Hepatocyte (in vitro differentiated cells): ENCODE data around the gene MS4A7. TPM values are rescaled to one million over a fixed set of nuclear protein-coding genes. Genes with fewer than 3 reads are reported as not detected.

Source experiments
- DNase-seq: peaks from one replicate; pipeline ENCODE4 v3.0.0-alpha.2; 2016; ENCODE audit warnings: low spot score
- H2AFZ ChIP-seq: fragments of 200-600 bp; sonication (generic); 2 replicates; pipeline ENCODE4 v1.6.0; 2016; ENCODE audit warnings: antibody characterized with exemption, mild to moderate bottlenecking
- H3K27ac ChIP-seq: fragments of 200-600 bp; sonication (generic); 2 replicates; pipeline ENCODE4 v1.5.1; 2016; ENCODE audit warnings: mild to moderate bottlenecking
- H3K27me3 ChIP-seq: fragments of 200-600 bp; sonication (generic); 2 replicates; pipeline ENCODE4 v1.6.1; 2016
- H3K36me3 ChIP-seq: fragments of 200-600 bp; sonication (generic); replicated peaks from 2 replicates; pipeline ENCODE4 v1.5.1; 2016; ENCODE audit warnings: low read depth; ENCODE audit not compliant: insufficient read depth
- H3K4me1 ChIP-seq: fragments of 200-600 bp; sonication (generic); 2 replicates; pipeline ENCODE4 v1.5.1; 2016; ENCODE audit warnings: mild to moderate bottlenecking, moderate library complexity; ENCODE audit not compliant: insufficient read depth
- H3K4me2 ChIP-seq: fragments of 200-600 bp; sonication (generic); 2 replicates; pipeline ENCODE4 v1.6.0; 2016
- H3K4me3 ChIP-seq: fragments of 200-600 bp; sonication (generic); 2 replicates; pipeline ENCODE4 v1.5.1; 2016; ENCODE audit warnings: mild to moderate bottlenecking
- H3K79me2 ChIP-seq: fragments of 200-600 bp; sonication (generic); 2 replicates; pipeline ENCODE4 v1.6.0; 2017; ENCODE audit warnings: mild to moderate bottlenecking
- H3K9me2 ChIP-seq: fragments of 200-600 bp; sonication (generic); replicated peaks from 2 replicates; pipeline ENCODE4 v1.6.0; 2017; ENCODE audit warnings: mild to moderate bottlenecking; ENCODE audit not compliant: insufficient read depth
- H3K9me3 ChIP-seq: fragments of 200-600 bp; sonication (generic); 2 replicates; pipeline ENCODE4 v1.5.1; 2016; ENCODE audit warnings: low read depth, mild to moderate bottlenecking
- H4K20me1 ChIP-seq: fragments of 200-600 bp; sonication (generic); 2 replicates; pipeline ENCODE4 v1.6.0; 2016; ENCODE audit warnings: mild to moderate bottlenecking; ENCODE audit not compliant: insufficient read depth, poor library complexity, severe bottlenecking
- CTCF ChIP-seq: fragments of 200-600 bp; sonication (generic); IDR thresholded peaks from 2 replicates; pipeline ENCODE4 v1.5.1; 2016; ENCODE audit warnings: antibody characterized with exemption, mild to moderate bottlenecking; ENCODE audit not compliant: poor library complexity
- EZH2 ChIP-seq: fragments of 200-600 bp; sonication (generic); IDR thresholded peaks from 2 replicates; pipeline ENCODE4 v1.6.1; 2016; ENCODE audit warnings: antibody characterized with exemption, mild to moderate bottlenecking, borderline replicate concordance
- EZH2phosphoT487 ChIP-seq: fragments of 200-600 bp; sonication (generic); IDR thresholded peaks from one replicate; pipeline ENCODE4 v1.6.1; 2018; ENCODE audit warnings: antibody characterized with exemption, mild to moderate bottlenecking, low read depth, moderate library complexity; ENCODE audit not compliant: unreplicated experiment, severe bottlenecking
- WGBS: methylation state at CpG from one replicate; pipeline ENCODE4 v1.1.6; 2016; ENCODE audit warnings: low lambda C conversion rate; ENCODE audit errors: missing lambda C conversion rate; 5-methylcytosine and 5-hydroxymethylcytosine counted together
- polyA plus RNA-seq: library from polyadenylated mRNA; unstranded; fragments of >200 nt; fragmentation: Nextera tagmentation; extraction: Ambion mirVana; gene quantifications from 2 replicates; pipeline ENCODE4 v1.2.1, GENCODE V29; 2016
- total RNA-seq: library from RNA; depleted of rRNA; stranded (reverse); fragments of >200 nt; gene quantifications from 2 replicates; pipeline ENCODE4 v1.2.3, GENCODE V29; 2014

The MS4A7 gene
- 0.16 and 0.60 TPM in 2 replicates for total RNA-seq
- 0.51 and 1.8 TPM in 2 replicates for polyA plus RNA-seq

- H3K9me3 ChIP-seq = no peaks in the 10 kb centered on the region
- no peak within 1 kb of the TSS for H3K4me3 ChIP-seq
- no peak within 1 kb of the TSS for H3K27ac ChIP-seq
- no peaks in the 10 kb centered on the region for H3K27me3 ChIP-seq
- no peak for DNase-seq
- no peak for TF ChIP-seq EZH2phosphoT487
- TF ChIP-seq EZH2 = no peak
- no peak for TF ChIP-seq CTCF
- H3K4me1 ChIP-seq = no peaks in the 10 kb centered on the region
- H3K4me2 ChIP-seq = no peak within 1 kb of the TSS
- no peak within 1 kb of the TSS for H2AFZ ChIP-seq
- WGBS = 76% methylated on average over 3 of the region's 3 CpGs
- H3K36me3 ChIP-seq = no peaks in the 10 kb centered on the region
- H3K9me2 ChIP-seq = no peaks in the 10 kb centered on the region
- no peaks in the 10 kb centered on the region for H3K79me2 ChIP-seq
- no peaks in the 10 kb centered on the region for H4K20me1 ChIP-seq
Observed at GRCh38 chr11:60378354-60378753, at the start of gene MS4A7. MS4A7 (plus strand) TSS chr11:60378532; CDS start chr11:60383142, 4,610 bp downstream.

GRCh38 chr11:60332846-60333245 lies 45.5 kb upstream of the MS4A7 start:
- H4K20me1 ChIP-seq = no peaks in the 10 kb centered on the region
- 75% methylated on average over 3 of the region's 3 CpGs for WGBS
- H3K9me3 ChIP-seq = no peaks in the 10 kb centered on the region
- no peaks in the 10 kb centered on the region for H3K36me3 ChIP-seq
- H2AFZ ChIP-seq = no peak overlapping the region
- no peak for DNase-seq
- no peaks in the 10 kb centered on the region for H3K9me2 ChIP-seq
- no peak overlapping the region for H3K27ac ChIP-seq
- no peak overlapping the region for H3K4me3 ChIP-seq
- H3K4me1 ChIP-seq = no peaks in the 10 kb centered on the region
- no peaks in the 10 kb centered on the region for H3K79me2 ChIP-seq
- H3K27me3 ChIP-seq = no peaks in the 10 kb centered on the region
- H3K4me2 ChIP-seq = no peak overlapping the region
- TF ChIP-seq CTCF = no peak
- no peak for TF ChIP-seq EZH2
- TF ChIP-seq EZH2phosphoT487 = no peak

GRCh38 chr11:60334005-60334620 lies 44.2 kb upstream of the MS4A7 start:
- peak; percentile 40 for TF ChIP-seq CTCF
- no peak for TF ChIP-seq EZH2phosphoT487
- Histone ChIP-seq H3K79me2 (no peaks in the 10 kb centered on the region), H3K36me3 (no peaks in the 10 kb centered on the region), H3K9me3 (no peaks in the 10 kb centered on the region), H3K4me2 (no peak overlapping the region), H3K9me2 (no peaks in the 10 kb centered on the region), H3K4me3 (no peak overlapping the region), H4K20me1 (no peaks in the 10 kb centered on the region), H3K27ac (no peak overlapping the region), H3K4me1 (no peaks in the 10 kb centered on the region), H3K27me3 (no peaks in the 10 kb centered on the region), H2AFZ (no peak overlapping the region)
- 6% methylated on average over 2 of the region's 2 CpGs for WGBS
- peak; percentile 69 for DNase-seq
